ACC112 (cell line): ENCODE results near the gene SGSH.

Source experiments
- H2AFZ ChIP-seq: fragments of 200-600 bp; sonication (generic); one replicate; pipeline ENCODE4 v1.6.0; 2017; ENCODE audit warnings: antibody characterized with exemption, low read length; ENCODE audit not compliant: unreplicated experiment
- H3K27ac ChIP-seq: fragments of 200-600 bp; sonication (generic); 2 replicates; pipeline ENCODE4 v1.5.1; 2014; ENCODE audit warnings: low read depth, mild to moderate bottlenecking, antibody characterized with exemption, low read length, moderate library complexity
- H3K27me3 ChIP-seq: fragments of 200-600 bp; sonication (generic); 2 replicates; pipeline ENCODE4 v1.6.1; 2014; ENCODE audit warnings: mild to moderate bottlenecking, antibody characterized with exemption, low read length, moderate library complexity, mixed read lengths; ENCODE audit not compliant: insufficient read depth
- H3K36me3 ChIP-seq: fragments of 200-600 bp; sonication (generic); 2 replicates; pipeline ENCODE4 v1.6.1; 2016; ENCODE audit warnings: mild to moderate bottlenecking, antibody characterized with exemption, low read length, moderate library complexity, mixed read lengths; ENCODE audit not compliant: insufficient read depth
- H3K4me1 ChIP-seq: fragments of 200-600 bp; sonication (generic); one replicate; pipeline ENCODE4 v1.6.1; 2016; ENCODE audit warnings: low read length, mixed read lengths; ENCODE audit not compliant: insufficient read depth, unreplicated experiment, control insufficient read depth
- H3K4me3 ChIP-seq: fragments of 200-600 bp; sonication (generic); 2 replicates; pipeline ENCODE4 v1.5.1; 2014; ENCODE audit warnings: mild to moderate bottlenecking, low read depth, low read length
- H3K79me2 ChIP-seq: fragments of 200-600 bp; sonication (generic); one replicate; pipeline ENCODE4 v1.6.0; 2016; ENCODE audit warnings: low read length; ENCODE audit not compliant: control insufficient read depth, unreplicated experiment, insufficient read depth

Gene SGSH

DNA sequence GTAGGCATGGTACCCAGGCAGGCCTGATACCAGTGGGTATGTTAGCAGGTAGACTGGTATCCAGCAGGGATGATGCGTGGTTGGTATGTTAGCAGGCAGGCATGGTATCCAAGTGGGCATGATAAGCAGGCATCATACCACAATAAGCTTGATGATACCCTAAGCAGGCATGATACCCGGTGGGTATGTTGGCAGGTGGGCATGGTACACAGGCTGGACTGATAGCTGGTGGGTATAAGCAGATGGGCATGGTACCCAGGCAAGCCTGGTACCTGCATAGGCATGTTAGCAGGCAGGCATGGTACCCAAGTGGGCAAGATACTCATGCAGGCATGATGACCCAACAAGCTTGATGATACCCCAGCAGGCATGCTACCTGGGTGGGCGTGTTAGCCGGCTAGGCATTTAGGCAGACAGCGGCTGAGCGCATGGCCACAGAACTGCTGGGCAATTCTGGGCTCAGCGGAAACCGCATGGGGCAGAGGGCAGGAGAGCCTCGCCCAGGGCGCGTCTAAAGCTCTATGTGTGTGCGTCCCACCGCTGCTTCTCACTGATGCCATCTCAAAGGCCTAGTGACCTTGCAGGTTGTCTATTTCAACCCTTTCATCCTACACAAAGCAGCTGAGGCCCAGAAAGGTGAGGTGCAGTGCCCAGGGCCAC is 2.3 kb downstream of the SGSH start:
- no peak overlapping the region for H3K27ac ChIP-seq

DNA sequence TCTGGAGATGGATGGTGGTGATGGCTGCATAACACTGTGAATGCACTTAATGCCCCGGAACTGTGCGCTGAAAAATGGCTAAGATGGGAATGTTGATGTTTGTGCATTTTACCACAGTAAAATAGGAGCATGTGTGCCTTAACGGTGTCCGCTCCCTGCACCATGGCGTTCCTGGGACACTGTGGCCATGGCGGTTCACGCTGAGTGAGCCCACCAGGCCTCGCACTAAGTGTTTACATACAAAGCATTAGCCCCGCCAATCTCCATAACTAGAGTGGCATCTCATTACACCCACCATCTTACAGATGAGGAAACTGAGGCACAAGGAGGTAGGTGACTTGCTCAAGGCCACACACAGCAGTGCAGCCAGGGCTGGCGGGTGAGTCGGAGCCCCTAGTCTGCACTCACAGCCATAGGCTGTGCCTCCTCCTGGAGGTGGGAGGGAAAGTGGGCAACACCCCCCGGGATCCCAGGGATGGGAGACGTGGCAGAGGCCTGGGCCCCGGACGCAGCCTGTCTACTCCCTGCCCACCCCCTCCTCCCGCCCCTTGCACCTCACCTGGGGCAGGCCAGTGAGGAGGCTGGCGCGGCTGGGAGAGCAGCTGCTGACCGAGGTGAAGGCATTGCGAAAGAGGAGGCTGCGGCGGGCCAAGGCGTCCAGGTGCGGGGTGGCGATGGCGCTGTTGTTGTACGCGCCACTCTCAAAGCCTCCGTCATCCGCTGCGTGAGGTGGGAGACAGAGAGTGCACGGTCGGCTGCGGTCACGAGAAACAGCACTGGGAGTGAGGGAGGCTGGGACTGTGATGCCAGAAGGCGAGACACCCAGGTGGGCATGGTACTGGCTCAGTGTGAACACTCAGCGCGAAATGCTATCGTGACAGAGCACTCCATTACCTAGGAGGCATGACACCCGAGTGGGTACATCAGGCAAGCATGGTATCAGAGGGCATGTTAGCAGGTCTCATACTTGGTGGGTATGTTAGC is 3.4 kb downstream of the SGSH start:
- no peak overlapping the region for H3K27ac ChIP-seq
- no peak overlapping the region for H2AFZ ChIP-seq
- H3K4me1 ChIP-seq: peaks cover 19% of the 10 kb centered on the region

More for the DNA sequence above, 2.3 kb downstream of the SGSH start:
- H3K4me1 ChIP-seq: peaks cover 19% of the 10 kb centered on the region
- H3K79me2 ChIP-seq: peaks cover 32% of the 10 kb centered on the region
- no peak overlapping the region for H2AFZ ChIP-seq
- H3K27me3 ChIP-seq: no peaks in the 10 kb centered on the region
- peaks cover 12% of the 10 kb centered on the region; the same call in 1 of the 2 replicates for H3K36me3 ChIP-seq
- no peak overlapping the region for H3K4me3 ChIP-seq

DNA sequence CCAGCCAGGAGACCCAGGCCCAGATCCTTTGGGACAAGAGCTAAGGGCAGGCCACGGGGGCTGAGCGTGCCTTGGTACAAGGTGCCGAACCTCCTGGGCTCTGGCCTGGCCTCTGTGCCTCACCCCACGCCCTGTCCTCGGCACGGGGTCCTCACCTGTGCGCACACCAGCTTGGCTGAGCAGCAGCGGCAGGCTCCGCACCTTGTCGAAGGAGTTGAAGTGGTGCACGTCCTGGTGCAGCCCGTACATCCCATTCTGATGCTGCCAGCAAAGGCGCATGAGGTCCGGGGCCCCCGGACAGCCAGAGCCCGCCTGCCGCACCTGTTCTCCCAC is 5.3 kb downstream of the SGSH start:
- Histone ChIP-seq H3K4me3 (no peak overlapping the region), H3K79me2 (peaks cover 27% of the 10 kb centered on the region), H3K27ac (no peak overlapping the region), H2AFZ (no peak overlapping the region), H3K4me1 (peaks cover 10% of the 10 kb centered on the region), H3K27me3 (no peaks in the 10 kb centered on the region), H3K36me3 (peaks cover 21% of the 10 kb centered on the region; the same call in 1 of the 2 replicates)

More for the DNA sequence above, 3.4 kb downstream of the SGSH start:
- H3K4me3 ChIP-seq: no peak overlapping the region
- peaks cover 31% of the 10 kb centered on the region for H3K79me2 ChIP-seq
- peaks cover 14% of the 10 kb centered on the region; the same call in 1 of the 2 replicates for H3K36me3 ChIP-seq
- no peaks in the 10 kb centered on the region for H3K27me3 ChIP-seq

DNA sequence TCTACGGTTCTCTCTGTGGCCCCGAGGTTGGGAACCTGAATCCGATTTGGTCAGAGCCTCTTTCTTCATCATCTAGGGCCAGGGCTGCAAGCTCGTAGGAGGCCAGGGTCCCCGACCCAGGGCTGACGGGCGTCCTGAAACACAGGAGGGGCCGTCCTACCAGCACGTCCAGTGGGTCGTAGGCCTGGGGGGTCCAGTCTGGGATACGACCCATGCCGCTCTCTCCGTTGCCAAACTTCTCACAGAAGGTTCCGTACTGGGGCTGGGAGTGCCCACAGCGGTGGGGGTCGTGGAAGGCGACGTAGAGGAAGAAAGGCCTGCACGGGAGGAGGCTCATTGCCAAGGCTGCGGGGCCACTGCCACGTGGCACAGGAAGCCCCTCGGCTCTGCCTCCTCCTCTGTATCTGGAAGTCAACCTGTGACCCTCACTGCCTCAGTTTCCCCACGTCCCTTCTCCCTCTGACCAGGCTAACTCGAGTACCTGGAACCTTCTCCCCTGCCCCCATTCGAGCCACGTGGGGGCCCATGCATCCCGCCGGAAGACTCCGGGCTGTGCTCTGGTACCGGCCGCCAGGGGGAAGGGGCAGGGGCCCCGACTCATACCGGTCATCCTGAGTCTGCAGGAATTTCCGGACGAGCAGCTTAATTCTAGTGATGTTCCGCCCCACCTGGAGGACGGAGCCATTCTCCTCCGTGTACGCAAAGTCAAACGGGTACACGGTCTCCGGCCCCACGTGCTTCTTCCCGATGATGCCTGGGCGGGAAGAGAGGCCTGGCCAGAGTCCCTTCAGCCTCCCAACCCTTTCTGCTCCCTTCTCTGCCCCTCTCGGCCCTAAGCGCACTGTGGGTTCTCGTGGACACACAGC is 5.9 kb downstream of the SGSH start:
- Histone ChIP-seq H3K4me3 (no peak overlapping the region), H3K27me3 (no peaks in the 10 kb centered on the region), H3K27ac (no peak overlapping the region), H3K36me3 (peaks cover 25% of the 10 kb centered on the region; the same call in 1 of the 2 replicates), H2AFZ (no peak overlapping the region), H3K4me1 (peaks cover 8% of the 10 kb centered on the region), H3K79me2 (peaks cover 22% of the 10 kb centered on the region)

DNA sequence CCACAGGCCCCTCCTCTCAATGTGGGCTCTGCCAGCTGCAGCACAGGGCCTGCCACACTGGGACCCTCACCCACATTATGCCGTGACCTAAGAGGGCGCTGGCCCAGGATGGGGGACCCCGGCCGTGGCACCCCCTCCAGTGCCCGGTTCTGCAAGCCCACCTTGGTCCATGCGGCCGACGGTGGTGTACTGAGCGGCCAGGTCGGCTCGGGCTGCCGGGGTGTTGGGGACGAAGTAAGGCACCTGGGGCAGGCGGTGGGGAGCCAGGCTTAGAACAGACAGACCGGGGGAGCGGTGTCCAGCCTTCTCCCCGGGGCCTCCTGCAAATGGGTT is 6.5 kb downstream of the SGSH start:
- Histone ChIP-seq H3K36me3 (peaks cover 25% of the 10 kb centered on the region; the same call in 1 of the 2 replicates), H3K27me3 (no peaks in the 10 kb centered on the region), H3K4me3 (no peak overlapping the region), H3K4me1 (peaks cover 3% of the 10 kb centered on the region), H2AFZ (no peak overlapping the region), H3K27ac (no peak overlapping the region), H3K79me2 (peaks cover 17% of the 10 kb centered on the region)

DNA sequence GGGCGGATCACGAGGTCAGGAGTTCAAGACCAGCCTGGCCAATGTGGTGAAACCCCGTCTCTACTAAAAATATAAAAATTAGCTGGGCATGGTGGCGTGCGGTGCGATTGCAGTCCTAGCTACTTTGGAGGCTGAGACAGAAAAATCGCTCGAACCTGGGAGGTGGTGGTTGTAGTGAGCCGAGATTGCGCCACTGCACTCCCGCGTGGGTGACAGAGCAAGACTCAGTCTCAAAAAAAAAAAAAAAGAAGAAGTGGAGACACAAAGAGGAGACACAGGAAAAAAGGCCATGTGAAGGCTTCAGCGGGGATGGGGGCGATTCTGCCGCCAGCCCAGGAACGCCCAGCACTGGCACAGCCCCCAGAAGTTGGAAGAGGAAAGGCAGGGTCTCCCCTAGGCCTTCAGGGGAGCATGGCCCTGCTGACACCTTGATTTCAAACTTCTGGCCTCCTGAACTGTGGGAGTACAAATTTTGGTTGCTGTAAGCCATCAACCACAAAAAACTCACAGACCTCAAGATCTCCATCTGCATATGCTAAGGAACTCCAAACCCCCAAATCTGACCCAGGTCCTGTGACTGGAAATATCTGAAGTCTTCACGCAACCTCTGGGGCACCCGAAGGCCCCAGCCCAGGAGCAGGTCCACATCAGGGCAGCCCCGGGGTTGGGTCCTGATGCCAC is 7.0 kb downstream of the SGSH start:
- H3K36me3 ChIP-seq: peaks cover 25% of the 10 kb centered on the region; the same call in 1 of the 2 replicates

DNA sequence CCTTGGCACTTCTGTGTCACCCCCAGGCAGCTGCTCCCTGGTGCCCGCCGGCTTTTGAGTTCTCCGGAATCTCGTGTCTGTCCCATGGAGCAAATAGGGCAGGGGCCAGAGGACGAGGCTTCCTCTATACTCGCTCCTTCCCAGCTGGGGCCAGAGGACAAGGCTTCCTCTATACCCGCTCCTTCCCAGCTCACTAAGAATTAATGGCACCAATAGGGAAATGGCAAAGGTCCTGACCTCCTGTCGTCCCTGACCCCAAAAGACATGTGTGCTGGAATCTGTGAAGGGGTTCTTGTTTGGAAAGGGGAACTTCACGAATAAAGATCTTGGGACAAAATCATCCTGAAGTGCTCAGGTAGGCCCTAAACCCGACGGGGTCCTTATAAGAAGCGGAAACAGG is 7.6 kb downstream of the SGSH start:
- Histone ChIP-seq H2AFZ (no peak overlapping the region), H3K4me3 (no peak overlapping the region), H3K27me3 (no peaks in the 10 kb centered on the region), H3K36me3 (peaks cover 22% of the 10 kb centered on the region; the same call in 1 of the 2 replicates), H3K4me1 (no peaks in the 10 kb centered on the region), H3K79me2 (peaks cover 6% of the 10 kb centered on the region), H3K27ac (no peak overlapping the region)

More for the DNA sequence above, 7.0 kb downstream of the SGSH start:
- Histone ChIP-seq H3K79me2 (peaks cover 12% of the 10 kb centered on the region), H3K27ac (no peak overlapping the region), H2AFZ (no peak overlapping the region), H3K27me3 (no peaks in the 10 kb centered on the region), H3K4me3 (no peak overlapping the region), H3K4me1 (no peaks in the 10 kb centered on the region)

DNA sequence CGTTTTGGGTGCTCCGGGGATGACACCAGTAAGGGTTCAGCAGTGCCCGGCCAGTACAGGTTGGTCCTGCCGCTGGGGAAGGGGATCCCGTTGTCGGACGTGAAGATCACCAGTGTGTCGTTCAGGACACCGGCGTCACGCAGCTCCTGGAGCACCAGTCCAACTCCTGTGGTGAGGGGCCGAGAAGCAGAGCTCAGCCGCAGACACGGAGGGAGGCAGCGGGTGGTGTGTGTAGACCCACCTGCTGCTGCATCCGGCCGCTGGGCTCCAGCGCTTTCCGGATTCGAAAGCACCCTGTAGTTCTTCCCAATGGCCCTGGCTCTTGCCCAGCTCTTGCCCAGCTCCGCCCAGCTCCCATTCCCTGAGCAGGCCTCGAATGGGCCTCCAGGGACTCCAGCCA is 8.0 kb downstream of the SGSH start:
- H3K27me3 ChIP-seq: no peaks in the 10 kb centered on the region
- H3K4me1 ChIP-seq: no peaks in the 10 kb centered on the region
- H3K79me2 ChIP-seq: peaks cover 2% of the 10 kb centered on the region
- no peak overlapping the region for H2AFZ ChIP-seq
- H3K4me3 ChIP-seq: no peak overlapping the region
- peaks cover 19% of the 10 kb centered on the region; the same call in 1 of the 2 replicates for H3K36me3 ChIP-seq
- H3K27ac ChIP-seq: no peak overlapping the region

DNA sequence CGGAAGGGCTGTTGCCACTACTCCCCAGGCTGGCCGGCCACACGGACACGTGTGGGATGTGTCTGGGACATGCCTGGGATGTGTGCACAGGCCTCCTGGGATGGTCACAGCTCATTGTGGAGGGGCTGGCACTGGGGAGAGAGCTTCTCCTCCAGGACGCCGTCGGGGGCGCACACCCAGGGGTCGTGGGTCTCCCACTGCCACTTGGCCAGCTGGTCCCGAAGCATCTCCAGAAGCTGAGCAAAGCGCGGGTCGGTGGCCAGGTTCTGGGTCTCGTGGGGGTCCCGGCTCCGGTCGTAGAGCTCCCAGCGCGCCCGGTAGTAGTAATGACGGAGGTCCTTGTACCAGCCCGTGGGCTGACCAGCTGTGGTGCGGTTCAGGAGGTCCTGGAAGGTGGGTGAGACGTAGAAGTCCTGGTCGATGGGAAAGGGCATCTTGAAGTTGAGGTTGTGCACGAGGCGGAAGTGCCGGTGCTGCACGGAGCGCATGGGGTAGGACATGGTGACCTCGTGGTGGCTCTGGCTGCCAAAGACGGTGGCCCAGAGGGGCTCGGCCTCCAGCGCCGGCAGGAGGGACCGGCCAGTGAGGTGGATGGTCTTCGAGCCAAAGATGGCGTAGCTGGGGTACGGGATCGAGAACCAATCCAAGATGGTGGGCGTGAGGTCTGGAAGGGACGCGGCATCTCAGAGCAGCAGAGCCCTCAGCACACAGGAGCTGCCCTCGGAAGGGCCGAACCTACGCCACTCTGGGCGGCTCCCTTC is 9.6 kb downstream of the SGSH start:
- peaks cover 5% of the 10 kb centered on the region for H3K4me1 ChIP-seq

More for the DNA sequence above, 9.6 kb downstream of the SGSH start:
- no peaks in the 10 kb centered on the region for H3K27me3 ChIP-seq
- no peaks in the 10 kb centered on the region for H3K79me2 ChIP-seq
- H3K27ac ChIP-seq: no peak overlapping the region
- peaks cover 13% of the 10 kb centered on the region; the same call in 1 of the 2 replicates for H3K36me3 ChIP-seq
- no peak overlapping the region for H3K4me3 ChIP-seq
- H2AFZ ChIP-seq: no peak overlapping the region
